A549 (cell line): Measurements from ENCODE around the gene PRKD1. TPM values are rescaled to one million over a fixed set of nuclear protein-coding genes. Genes with fewer than 3 reads are reported as not detected.
A peak's percentile ranks its signal among the peaks of the same experiment; 100 is the strongest.

ENCODE experiments used
- ATAC-seq, 2 experiments: fragments of 200-7000 bp in 1 of 2; fragments of >200 bp in 1 of 2; cut with Nextera tagmentation in 1 of 2; cut with Tn5 transposase in 1 of 2; 3 replicates each; pipeline versions ENCODE4 v1.8.0 to v1.9.1; 2018 to 2020; ENCODE audit warnings: mild to moderate bottlenecking in 1 of 2, moderate library complexity in 1 of 2
- CTCF ChIA-PET: fragments of 300-600 bp; sonication (Branson Sonifier 250); formaldehyde crosslinking; extraction: SDS; loops from one replicate; lab custom pipeline; 2021; ENCODE audit warnings: antibody characterized with exemption, inconsistent platforms; lab: Yijun Ruan, JAX
- POLR2A ChIA-PET: fragments of 350-600 bp; formaldehyde crosslinking; extraction: SDS; loops from one replicate; lab custom pipeline; 2021; ENCODE audit warnings: antibody characterized with exemption, inconsistent platforms; lab: Yijun Ruan, JAX
- DNase-seq, 2 experiments: peaks; one replicate each; pipeline versions ENCODE4 v3.0.0 to v3.0.0-alpha.2; 2011 to 2016; ENCODE audit warnings: low read depth in 1 of 2, low spot score in 1 of 2
- FAIRE-seq: peaks from 2 replicates; lab custom pipeline; 2011; peaks lifted over from hg19 to GRCh38; lab: Jason Lieb, UNC
- H3K27ac ChIP-seq, 2 experiments: fragments of >200 bp; sonication (Bioruptor Twin); formaldehyde crosslinking; 3 replicates each; pipeline ENCODE4 v1.5.1; 2016 to 2017
- H3K4me1 ChIP-seq: fragments of >200 bp; sonication (Bioruptor Twin); formaldehyde crosslinking; 3 replicates; pipeline ENCODE4 v1.6.1; 2016
- H3K4me2 ChIP-seq: fragments of >200 bp; sonication (Bioruptor Twin); formaldehyde crosslinking; 3 replicates; pipeline ENCODE4 v1.6.1; 2016
- H3K4me3 ChIP-seq: fragments of >200 bp; sonication (Bioruptor Twin); formaldehyde crosslinking; 3 replicates; pipeline ENCODE4 v1.5.1; 2016
- H3K9me3 ChIP-seq: fragments of >200 bp; sonication (Bioruptor Twin); formaldehyde crosslinking; 3 replicates; pipeline ENCODE4 v1.6.1; 2016
- CBX2 ChIP-seq: fragments of 200-600 bp; sonication (generic); IDR thresholded peaks from 2 replicates; pipeline ENCODE4 v1.6.1; 2016; ENCODE audit warnings: low read depth, mild to moderate bottlenecking, borderline replicate concordance
- CBX8 ChIP-seq: fragments of 200-600 bp; sonication (generic); IDR thresholded peaks from 2 replicates; pipeline ENCODE4 v1.6.1; 2016
- CHD4 ChIP-seq: fragments of 200-600 bp; sonication (generic); IDR thresholded peaks from 2 replicates; pipeline ENCODE4 v1.6.1; 2016; ENCODE audit warnings: antibody characterized with exemption, mild to moderate bottlenecking, borderline replicate concordance
- EHF ChIP-seq: fragments of 250-450 bp; sonication (Bioruptor Pico); IDR thresholded peaks from 2 replicates; pipeline ENCODE4 v1.5.0; 2020; ENCODE audit warnings: mild to moderate bottlenecking
- EHMT2 ChIP-seq: fragments of 200-600 bp; sonication (generic); IDR thresholded peaks from 2 replicates; pipeline ENCODE4 v1.6.1; 2016; ENCODE audit warnings: antibody characterized with exemption, low read depth, mild to moderate bottlenecking, moderate library complexity
- EP300 ChIP-seq, 2 experiments: fragments of >200 bp; sonication (Bioruptor Twin); formaldehyde crosslinking; IDR thresholded peaks; 2 replicates in 1 of 2; 3 replicates in 1 of 2; pipeline ENCODE4 v1.6.1; 2016 to 2017
- ESRRA ChIP-seq: fragments of 150-350 bp; IDR thresholded peaks from 2 replicates; pipeline ENCODE4 v1.6.1; 2014; ENCODE audit warnings: mild to moderate bottlenecking, low read length, borderline replicate concordance
- FOSB ChIP-seq: fragments of 250-450 bp; sonication (Bioruptor Pico); IDR thresholded peaks from 2 replicates; pipeline ENCODE4 v1.5.0; 2020; ENCODE audit warnings: mild to moderate bottlenecking, moderate library complexity
- GATA3 ChIP-seq: IDR thresholded peaks from 2 replicates; pipeline ENCODE4 v1.6.1; 2012; ENCODE audit warnings: borderline replicate concordance
- HDAC2 ChIP-seq: fragments of 200-600 bp; sonication (generic); IDR thresholded peaks from 2 replicates; pipeline ENCODE4 v1.6.1; 2016
- HOXB13 ChIP-seq: fragments of 250-450 bp; sonication (Bioruptor Pico); IDR thresholded peaks from 2 replicates; pipeline ENCODE4 v1.5.0; 2020; ENCODE audit warnings: low read depth, mild to moderate bottlenecking, moderate library complexity
- HOXB5 ChIP-seq: fragments of 250-450 bp; sonication (Bioruptor Pico); IDR thresholded peaks from 2 replicates; pipeline ENCODE4 v1.5.0; 2020; ENCODE audit warnings: mild to moderate bottlenecking, moderate library complexity
- MAFK ChIP-seq: fragments of 450-650 bp; IDR thresholded peaks from 2 replicates; pipeline ENCODE4 v1.6.1; 2014; ENCODE audit not compliant: partially characterized antibody
- NFE2L2 ChIP-seq: fragments of 150-350 bp; conservative IDR thresholded peaks from 2 replicates; pipeline ENCODE4 v1.6.1; 2014; ENCODE audit warnings: low read length
- NPAS2 ChIP-seq: fragments of 250-450 bp; sonication (Bioruptor Pico); IDR thresholded peaks from 2 replicates; pipeline ENCODE4 v1.8.0; 2022; ENCODE audit warnings: mild to moderate bottlenecking, moderate library complexity, borderline replicate concordance
- NR3C1 ChIP-seq: fragments of >200 bp; sonication (Bioruptor Twin); formaldehyde crosslinking; IDR thresholded peaks from 3 replicates; pipeline ENCODE4 v1.6.1; 2017
- PHF8 ChIP-seq: fragments of 200-600 bp; sonication (generic); IDR thresholded peaks from 2 replicates; pipeline ENCODE4 v1.6.1; 2016; ENCODE audit warnings: low read depth, mild to moderate bottlenecking, antibody characterized with exemption, moderate library complexity, borderline replicate concordance
- SMC3 ChIP-seq: fragments of >200 bp; sonication (Bioruptor Twin); formaldehyde crosslinking; IDR thresholded peaks from 3 replicates; pipeline ENCODE4 v1.6.1; 2018; ENCODE audit warnings: inconsistent platforms
- TFCP2L1 ChIP-seq: fragments of 250-450 bp; sonication (Bioruptor Pico); IDR thresholded peaks from 2 replicates; pipeline ENCODE4 v1.5.0; 2021; ENCODE audit warnings: mild to moderate bottlenecking
- TP53 ChIP-seq: fragments of 250-450 bp; sonication (Bioruptor Pico); IDR thresholded peaks from 2 replicates; pipeline ENCODE4 v1.5.0; 2021; ENCODE audit warnings: mild to moderate bottlenecking, moderate library complexity
- ZC3H11A ChIP-seq: fragments of 450-650 bp; IDR thresholded peaks from 2 replicates; pipeline ENCODE4 v1.6.1; 2014; ENCODE audit warnings: antibody characterized with exemption, mild to moderate bottlenecking
- WGBS: methylation state at CpG from one replicate; pipeline ENCODE4 v1.1.6; 2017; ENCODE audit errors: missing lambda C conversion rate; 5-methylcytosine and 5-hydroxymethylcytosine counted together
- polyA plus RNA-seq, 4 experiments: library from polyadenylated mRNA; depleted of rRNA in 3 of 4; stranded (reverse); fragments of >200 nt; fragmentation: RNase III in 1 of 4; extraction: RNeasy Plus Mini Kit Qiagen cat#74134 plus additional on column Dnase treatment in 1 of 4; gene quantifications; 2 replicates in 3 of 4; 3 replicates in 1 of 4; pipeline ENCODE4 v1.2.3, GENCODE V29; 2011 to 2017
- TF ChIP-seq, protein P1 (sequence below): IDR thresholded peaks from 2 replicates; pipeline ENCODE4 v1.6.1; 2012
- TF ChIP-seq, protein P2 (sequence below): IDR thresholded peaks from 2 replicates; pipeline ENCODE4 v1.6.1; 2012; ENCODE audit warnings: low read depth, borderline replicate concordance
- TF ChIP-seq, protein P3 (sequence below): IDR thresholded peaks from 2 replicates; pipeline ENCODE4 v1.6.1; 2012
- TF ChIP-seq, protein P4 (sequence below): fragments of >200 bp; sonication (Bioruptor Twin); formaldehyde crosslinking; IDR thresholded peaks from 3 replicates; pipeline ENCODE4 v1.5.1; 2016

PRKD1 gene
- polyA plus RNA-seq, 2 of the 4 experiments (the other 2 are of a cell fraction), result 3.0 to 7.8 TPM

DNA sequence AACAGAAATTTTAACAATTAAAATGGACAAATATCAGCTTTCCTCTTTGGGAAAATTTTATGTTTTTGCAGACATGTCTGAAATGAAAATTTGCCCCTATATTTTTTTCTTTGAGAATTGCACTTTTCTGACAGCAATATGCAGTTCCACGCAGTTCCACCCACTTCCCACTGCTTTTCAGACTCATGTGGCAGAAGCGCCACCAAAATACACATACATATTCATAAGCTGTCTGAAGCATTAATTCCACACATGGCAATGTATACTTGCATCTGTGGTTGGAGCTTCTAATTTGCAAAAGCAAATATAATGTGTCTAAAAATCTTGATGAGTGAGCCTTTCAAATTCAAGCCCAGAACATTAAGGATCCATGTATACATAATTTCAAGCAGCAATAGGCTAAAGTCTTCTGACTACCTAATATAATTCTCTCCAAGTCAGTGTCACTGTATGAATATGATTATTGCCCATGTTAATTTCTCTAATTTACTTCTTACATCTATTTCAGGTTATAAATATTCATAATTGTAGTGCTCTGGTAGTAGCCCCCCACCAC is 129.5 kb downstream of the PRKD1 start:
- POLR2A ChIA-PET, result no interaction called here
- H3K27ac ChIP-seq, result no peak overlapping the region

DNA sequence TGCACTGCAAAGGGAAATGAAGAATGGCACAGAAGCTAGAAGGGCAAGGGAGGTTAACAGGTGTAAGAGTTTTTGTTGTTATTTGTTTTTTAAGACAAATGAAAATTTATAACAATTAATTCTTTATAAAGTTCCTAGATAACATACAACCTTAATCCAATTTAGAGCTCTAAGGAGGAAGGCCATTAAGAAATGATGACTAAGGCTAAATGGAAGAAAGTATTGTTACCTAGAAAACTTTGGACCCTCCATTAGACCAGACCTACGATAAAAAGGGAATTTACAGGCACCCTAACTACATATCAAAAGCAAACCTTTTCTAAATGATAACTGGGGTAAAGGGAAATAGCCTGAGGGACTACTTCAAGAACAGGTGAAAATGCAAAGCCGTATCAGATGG is 130.8 kb downstream of the PRKD1 start:
- ATAC-seq (no peak), FAIRE-seq (no peak), DNase-seq (no peak)
- CTCF ChIA-PET, result no interaction called here
- Histone ChIP-seq H3K4me3 (no peak overlapping the region), H3K4me1 (no peaks in the 10 kb centered on the region), H3K9me3 (no peaks in the 10 kb centered on the region), H3K27ac (no peak overlapping the region), H3K4me2 (no peak overlapping the region)
- POLR2A ChIA-PET, result no interaction called here
- WGBS, result 55% methylated on average over 2 of the region's 2 CpGs
- TF ChIP-seq MAFK (peak; percentile 56), CBX8 (no peak), NR3C1 (no peak)

More for the DNA sequence above, 129.5 kb downstream of the PRKD1 start:
- 63% methylated on average over 2 of the region's 2 CpGs for WGBS
- Histone ChIP-seq H3K4me3 (no peak overlapping the region), H3K4me1 (no peaks in the 10 kb centered on the region), H3K9me3 (no peaks in the 10 kb centered on the region), H3K4me2 (no peak overlapping the region)
- TF ChIP-seq CHD4 (no peak), NPAS2 (CRISPR knock-in tag) (no peak), CBX2 (no peak), TFCP2L1 (CRISPR knock-in tag) (no peak), PHF8 (no peak)
- TF ChIP-seq, protein P1, sequence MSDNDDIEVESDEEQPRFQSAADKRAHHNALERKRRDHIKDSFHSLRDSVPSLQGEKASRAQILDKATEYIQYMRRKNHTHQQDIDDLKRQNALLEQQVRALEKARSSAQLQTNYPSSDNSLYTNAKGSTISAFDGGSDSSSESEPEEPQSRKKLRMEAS, result no peak
- ATAC-seq (no peak), FAIRE-seq (no peak), DNase-seq (no peak)
- CTCF ChIA-PET, result no interaction called here

DNA sequence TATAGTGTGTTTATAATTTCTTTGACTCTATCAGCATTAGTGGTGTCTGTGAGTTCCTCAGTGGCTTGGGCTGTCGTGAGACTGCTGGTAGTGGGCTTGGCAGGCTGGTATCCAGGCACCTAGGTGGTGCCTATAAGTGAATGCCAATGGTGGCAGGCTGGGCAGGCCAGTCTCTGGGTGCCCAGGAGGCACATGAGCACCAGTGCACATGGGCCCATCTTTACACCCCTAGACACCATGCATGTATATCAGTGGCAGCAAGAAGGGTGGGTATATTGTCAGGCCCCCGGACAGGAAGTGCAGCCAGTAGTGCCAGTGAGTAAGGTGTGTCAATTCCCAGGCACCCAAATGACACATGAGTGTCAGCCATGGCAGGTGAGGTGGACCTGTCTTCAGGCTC is 138.2 kb downstream of the PRKD1 start:
- ChIA-PET CTCF (interaction anchor here (0.6 kb wide), 1 partner anchor 1034 kb away, joined by 3 read pairs; no protein-coding TSS in a partner anchor), POLR2A (no interaction called here)
- no peak for TF ChIP-seq HDAC2
- no peak for TF ChIP-seq ZC3H11A
- no peak for TF ChIP-seq SMC3
- TF ChIP-seq, protein P2, sequence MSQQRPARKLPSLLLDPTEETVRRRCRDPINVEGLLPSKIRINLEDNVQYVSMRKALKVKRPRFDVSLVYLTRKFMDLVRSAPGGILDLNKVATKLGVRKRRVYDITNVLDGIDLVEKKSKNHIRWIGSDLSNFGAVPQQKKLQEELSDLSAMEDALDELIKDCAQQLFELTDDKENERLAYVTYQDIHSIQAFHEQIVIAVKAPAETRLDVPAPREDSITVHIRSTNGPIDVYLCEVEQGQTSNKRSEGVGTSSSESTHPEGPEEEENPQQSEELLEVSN, result no peak
- TF ChIP-seq GATA3, result no peak
- TF ChIP-seq CBX2, result no peak
- TF ChIP-seq CBX8, result no peak
- no peak for TF ChIP-seq HOXB5 (CRISPR knock-in tag)
- no peak for TF ChIP-seq ESRRA
- TF ChIP-seq EHF, result no peak
- TF ChIP-seq NPAS2 (CRISPR knock-in tag), result no peak
- TF ChIP-seq HOXB13 (CRISPR knock-in tag), result no peak
- TF ChIP-seq, protein P3, sequence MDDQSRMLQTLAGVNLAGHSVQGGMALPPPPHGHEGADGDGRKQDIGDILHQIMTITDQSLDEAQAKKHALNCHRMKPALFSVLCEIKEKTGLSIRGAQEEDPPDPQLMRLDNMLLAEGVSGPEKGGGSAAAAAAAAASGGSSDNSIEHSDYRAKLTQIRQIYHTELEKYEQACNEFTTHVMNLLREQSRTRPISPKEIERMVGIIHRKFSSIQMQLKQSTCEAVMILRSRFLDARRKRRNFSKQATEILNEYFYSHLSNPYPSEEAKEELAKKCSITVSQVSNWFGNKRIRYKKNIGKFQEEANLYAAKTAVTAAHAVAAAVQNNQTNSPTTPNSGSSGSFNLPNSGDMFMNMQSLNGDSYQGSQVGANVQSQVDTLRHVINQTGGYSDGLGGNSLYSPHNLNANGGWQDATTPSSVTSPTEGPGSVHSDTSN, result no peak
- TF ChIP-seq, protein P4, sequence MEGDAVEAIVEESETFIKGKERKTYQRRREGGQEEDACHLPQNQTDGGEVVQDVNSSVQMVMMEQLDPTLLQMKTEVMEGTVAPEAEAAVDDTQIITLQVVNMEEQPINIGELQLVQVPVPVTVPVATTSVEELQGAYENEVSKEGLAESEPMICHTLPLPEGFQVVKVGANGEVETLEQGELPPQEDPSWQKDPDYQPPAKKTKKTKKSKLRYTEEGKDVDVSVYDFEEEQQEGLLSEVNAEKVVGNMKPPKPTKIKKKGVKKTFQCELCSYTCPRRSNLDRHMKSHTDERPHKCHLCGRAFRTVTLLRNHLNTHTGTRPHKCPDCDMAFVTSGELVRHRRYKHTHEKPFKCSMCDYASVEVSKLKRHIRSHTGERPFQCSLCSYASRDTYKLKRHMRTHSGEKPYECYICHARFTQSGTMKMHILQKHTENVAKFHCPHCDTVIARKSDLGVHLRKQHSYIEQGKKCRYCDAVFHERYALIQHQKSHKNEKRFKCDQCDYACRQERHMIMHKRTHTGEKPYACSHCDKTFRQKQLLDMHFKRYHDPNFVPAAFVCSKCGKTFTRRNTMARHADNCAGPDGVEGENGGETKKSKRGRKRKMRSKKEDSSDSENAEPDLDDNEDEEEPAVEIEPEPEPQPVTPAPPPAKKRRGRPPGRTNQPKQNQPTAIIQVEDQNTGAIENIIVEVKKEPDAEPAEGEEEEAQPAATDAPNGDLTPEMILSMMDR, result no peak
- TF ChIP-seq EHMT2, result no peak
- no peak for TF ChIP-seq EP300 (IDR thresholded peaks at IDR 0.05)
- TF ChIP-seq TP53 (CRISPR knock-in tag), result no peak
- TF ChIP-seq NFE2L2, result no peak
- TF ChIP-seq FOSB, result no peak
- Histone ChIP-seq H3K4me3 (no peak overlapping the region), H3K27ac (no peak overlapping the region), H3K9me3 (no peaks in the 10 kb centered on the region), H3K4me1 (no peaks in the 10 kb centered on the region), H3K4me2 (no peak overlapping the region)
- DNase-seq (no peak), ATAC-seq (no peak), FAIRE-seq (no peak)
- WGBS, result 8% methylated on average over 2 of the region's 2 CpGs
